DOHH2 (cell line): Measurements from ENCODE around the gene HDAC6.

Experiments used
- EZH2phosphoT487 ChIP-seq: fragments of 200-600 bp; sonication (generic); IDR thresholded peaks from 2 replicates; pipeline ENCODE4 v1.6.1; 2017; ENCODE audit warnings: borderline replicate concordance, mild to moderate bottlenecking, antibody characterized with exemption, low read length, moderate library complexity, mixed read lengths
- TF ChIP-seq, protein P1 (sequence below): fragments of 200-600 bp; sonication (generic); IDR thresholded peaks from one replicate; pipeline ENCODE4 v1.5.1; 2014; ENCODE audit warnings: antibody characterized with exemption, mild to moderate bottlenecking, low read depth, low read length; ENCODE audit not compliant: poor library complexity, severe bottlenecking

- TF ChIP-seq, protein P1, sequence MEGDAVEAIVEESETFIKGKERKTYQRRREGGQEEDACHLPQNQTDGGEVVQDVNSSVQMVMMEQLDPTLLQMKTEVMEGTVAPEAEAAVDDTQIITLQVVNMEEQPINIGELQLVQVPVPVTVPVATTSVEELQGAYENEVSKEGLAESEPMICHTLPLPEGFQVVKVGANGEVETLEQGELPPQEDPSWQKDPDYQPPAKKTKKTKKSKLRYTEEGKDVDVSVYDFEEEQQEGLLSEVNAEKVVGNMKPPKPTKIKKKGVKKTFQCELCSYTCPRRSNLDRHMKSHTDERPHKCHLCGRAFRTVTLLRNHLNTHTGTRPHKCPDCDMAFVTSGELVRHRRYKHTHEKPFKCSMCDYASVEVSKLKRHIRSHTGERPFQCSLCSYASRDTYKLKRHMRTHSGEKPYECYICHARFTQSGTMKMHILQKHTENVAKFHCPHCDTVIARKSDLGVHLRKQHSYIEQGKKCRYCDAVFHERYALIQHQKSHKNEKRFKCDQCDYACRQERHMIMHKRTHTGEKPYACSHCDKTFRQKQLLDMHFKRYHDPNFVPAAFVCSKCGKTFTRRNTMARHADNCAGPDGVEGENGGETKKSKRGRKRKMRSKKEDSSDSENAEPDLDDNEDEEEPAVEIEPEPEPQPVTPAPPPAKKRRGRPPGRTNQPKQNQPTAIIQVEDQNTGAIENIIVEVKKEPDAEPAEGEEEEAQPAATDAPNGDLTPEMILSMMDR: no peak
- no peak for TF ChIP-seq EZH2phosphoT487
Observed at GRCh38 chrX:48779399-48779798, 22.5 kb upstream of the HDAC6 start.
